Ishikawa (cell line): Measurements from ENCODE around the gene ZNF736.
A peak's percentile ranks its signal among the peaks of the same experiment; 100 is the strongest.

Experiments used
- CEBPB ChIP-seq: IDR thresholded peaks from 2 replicates; pipeline ENCODE4 v1.6.1; 2012
- CREB1 ChIP-seq: IDR thresholded peaks from 2 replicates; pipeline ENCODE4 v1.6.1; 2012; ENCODE audit warnings: low read depth
- EP300 ChIP-seq: IDR thresholded peaks from 2 replicates; pipeline ENCODE4 v1.6.1; 2012; ENCODE audit warnings: borderline replicate concordance
- NFIC ChIP-seq: IDR thresholded peaks from 2 replicates; pipeline ENCODE4 v1.6.1; 2012
- RAD21 ChIP-seq: IDR thresholded peaks from 2 replicates; pipeline ENCODE4 v1.6.1; 2012; ENCODE audit warnings: low read depth
- REST ChIP-seq: IDR thresholded peaks from 2 replicates; pipeline ENCODE4 v1.6.1; 2012; ENCODE audit warnings: low read depth, mild to moderate bottlenecking
- TAF1 ChIP-seq: IDR thresholded peaks from 2 replicates; pipeline ENCODE4 v1.6.1; 2012; ENCODE audit warnings: low read depth, mild to moderate bottlenecking
- TEAD4 ChIP-seq: IDR thresholded peaks from 2 replicates; pipeline ENCODE4 v1.6.1; 2012
- YY1 ChIP-seq: IDR thresholded peaks from 2 replicates; pipeline ENCODE4 v1.6.1; 2012; ENCODE audit warnings: low read depth
- TF ChIP-seq, protein P1 (sequence below): IDR thresholded peaks from 2 replicates; pipeline ENCODE4 v1.6.1; 2012

GRCh38 chr7:64313740-64314491 is at the start of gene ZNF736:
- peak; percentile 77 for TF ChIP-seq TAF1
- TF ChIP-seq RAD21 = no peak
- TF ChIP-seq, protein P1, sequence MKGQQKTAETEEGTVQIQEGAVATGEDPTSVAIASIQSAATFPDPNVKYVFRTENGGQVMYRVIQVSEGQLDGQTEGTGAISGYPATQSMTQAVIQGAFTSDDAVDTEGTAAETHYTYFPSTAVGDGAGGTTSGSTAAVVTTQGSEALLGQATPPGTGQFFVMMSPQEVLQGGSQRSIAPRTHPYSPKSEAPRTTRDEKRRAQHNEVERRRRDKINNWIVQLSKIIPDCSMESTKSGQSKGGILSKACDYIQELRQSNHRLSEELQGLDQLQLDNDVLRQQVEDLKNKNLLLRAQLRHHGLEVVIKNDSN = no peak
- TF ChIP-seq EP300 = no peak
- no peak for TF ChIP-seq NFIC
- no peak for TF ChIP-seq CREB1
- TF ChIP-seq YY1 = peak; percentile 84
- TF ChIP-seq REST = no peak
- TF ChIP-seq CEBPB = no peak
- no peak for TF ChIP-seq TEAD4
